MM.1S (cell line): Measurements from ENCODE around the gene PLPP3.

ENCODE experiments used
- CTCF ChIP-seq: fragments of 300-600 bp; sonication (generic); IDR thresholded peaks from 2 replicates; pipeline ENCODE4 v1.5.1; 2016; ENCODE audit warnings: antibody characterized with exemption, low read length, mixed read lengths
- EZH2 ChIP-seq: fragments of 300-600 bp; sonication (generic); optimal IDR thresholded peaks from 2 replicates; pipeline ENCODE3; 2017; ENCODE audit warnings: low read depth, mild to moderate bottlenecking, antibody characterized with exemption, low read length, mixed read lengths

GRCh38 chr1:56578963-56579875 is at the start of gene PLPP3:
- TF ChIP-seq CTCF (peak; percentile 26), EZH2 (no peak)
